Testis (tissue), 2 donors: ENCODE data around the gene G6PC2.

Experiments
- CTCF ChIP-seq, 3 experiments: fragments of 450-650 bp in 2 of 3; fragments of 200-600 bp in 1 of 3; sonication (generic) in 1 of 3; IDR thresholded peaks; one replicate each; pipeline ENCODE4 v1.5.1; 2016 to 2019; ENCODE audit warnings: antibody characterized with exemption in 3 of 3, mild to moderate bottlenecking in 2 of 3, moderate library complexity in 1 of 3
- POLR2A ChIP-seq: fragments of 450-650 bp; IDR thresholded peaks from one replicate; pipeline ENCODE4 v1.6.1; 2017; ENCODE audit warnings: antibody characterized with exemption, mild to moderate bottlenecking, moderate library complexity

DNA sequence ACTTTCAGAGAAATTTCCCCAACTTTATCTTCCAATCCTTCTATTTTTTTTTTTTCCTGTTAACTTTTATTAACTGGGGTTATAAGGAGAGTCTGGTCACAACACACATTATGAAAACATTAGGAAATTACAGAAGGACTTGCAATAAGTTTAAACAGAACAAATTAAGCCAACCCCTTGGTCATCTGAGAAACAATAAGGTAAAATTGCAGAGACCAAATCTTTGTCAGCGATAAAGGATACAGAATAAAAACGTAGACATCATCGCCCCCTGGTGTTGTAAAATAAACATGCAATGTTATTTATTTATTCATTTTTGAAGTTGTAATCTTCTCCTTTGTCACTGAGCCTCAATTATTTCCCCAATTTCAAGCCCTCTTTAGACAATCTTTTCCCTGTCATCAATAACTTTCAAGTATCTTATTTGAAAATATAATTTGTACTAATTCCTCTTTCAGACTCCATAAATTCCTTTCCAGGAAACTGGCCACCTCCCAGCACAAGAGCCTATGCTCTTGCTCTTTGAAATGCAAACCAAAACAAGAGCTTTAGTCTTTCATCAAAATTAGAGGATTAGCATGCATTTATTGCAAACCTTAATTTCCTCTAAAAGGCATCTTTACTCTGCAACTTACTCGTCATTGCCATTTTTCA, 19.5 kb downstream of the G6PC2 start:
- TF ChIP-seq CTCF (IDR thresholded peaks at IDR 0.05): peak; percentile 46 to 86 (median 74)
- TF ChIP-seq POLR2A: no peak
